Naive thymus-derived CD4-positive, alpha-beta T cell (primary cell): ENCODE data around the gene TMEM30A. TPM values are rescaled to one million over a fixed set of nuclear protein-coding genes. Genes with fewer than 3 reads are reported as not detected.

ENCODE experiments used
- ATAC-seq: fragments of 150-1000 bp; cut with Tn5 transposase; 2 replicates; pipeline ENCODE4 v1.10.0; 2021; ENCODE audit warnings: mild to moderate bottlenecking, moderate library complexity
- CTCF ChIA-PET: fragments of 350-600 bp; sonication (Branson Sonifier 250); formaldehyde crosslinking; loops from one replicate; lab custom pipeline; 2021; ENCODE audit warnings: antibody characterized with exemption; lab: Charles Lee
- POLR2A ChIA-PET: fragments of 350-600 bp; sonication (Branson Sonifier 250); formaldehyde crosslinking; loops from one replicate; lab custom pipeline; 2021; ENCODE audit warnings: antibody characterized with exemption, inconsistent platforms; lab: Charles Lee
- DNase-seq, 9 donors: peaks; one replicate each; pipeline versions ENCODE4 v3.0.0 to v3.0.0-alpha.2; 2020 to 2022; ENCODE audit warnings: mixed read lengths in 1 of 9
- H3K27ac ChIP-seq: one replicate; pipeline ENCODE4 v1.7.0; 2013; ENCODE audit warnings: mild to moderate bottlenecking, low read depth, low read length, moderate library complexity
- H3K27me3 ChIP-seq, 2 donors: one replicate each; pipeline ENCODE4 v1.7.0; 2013; ENCODE audit warnings: low read length in 2 of 2, mild to moderate bottlenecking in 2 of 2, moderate library complexity in 2 of 2; ENCODE audit not compliant: control insufficient read depth in 2 of 2, insufficient read depth in 2 of 2
- H3K36me3 ChIP-seq, 3 experiments: 1 replicate in 2 of 3; 2 replicates in 1 of 3; pipeline ENCODE4 v1.7.0; 2013; ENCODE audit warnings: low read length in 3 of 3, mild to moderate bottlenecking in 3 of 3, moderate library complexity in 1 of 3; ENCODE audit not compliant: insufficient read depth in 3 of 3, control insufficient read depth in 2 of 3
- H3K4me1 ChIP-seq, 2 donors: one replicate each; pipeline ENCODE4 v1.7.0; 2013; ENCODE audit warnings: low read length in 2 of 2, mild to moderate bottlenecking in 2 of 2, moderate library complexity in 1 of 2; ENCODE audit not compliant: control insufficient read depth in 2 of 2, insufficient read depth in 2 of 2
- H3K4me3 ChIP-seq: 2 replicates; pipeline ENCODE4 v1.7.0; 2013; ENCODE audit warnings: mild to moderate bottlenecking, low read length
- H3K9me3 ChIP-seq, 3 experiments: 1 replicate in 2 of 3; 2 replicates in 1 of 3; pipeline ENCODE4 v1.7.0; 2013; ENCODE audit warnings: low read length in 3 of 3; ENCODE audit not compliant: control insufficient read depth in 2 of 3
- H3K27ac Mint-ChIP-seq, 9 donors: one replicate each; pipeline ENCODE4 v1.8.0; 2020 to 2022; ENCODE audit warnings: mixed read lengths in 9 of 9, mild to moderate bottlenecking in 8 of 9, moderate library complexity in 5 of 9, inconsistent platforms in 2 of 9
- H3K27me3 Mint-ChIP-seq, 5 donors: one replicate each; pipeline ENCODE4 v1.8.0; 2021 to 2022; ENCODE audit warnings: mixed read lengths in 5 of 5, mild to moderate bottlenecking in 1 of 5
- H3K36me3 Mint-ChIP-seq, 5 donors: one replicate each; pipeline ENCODE4 v1.8.0; 2020 to 2022; ENCODE audit warnings: mixed read lengths in 5 of 5, mild to moderate bottlenecking in 3 of 5, inconsistent platforms in 1 of 5
- H3K4me1 Mint-ChIP-seq, 7 donors: one replicate each; pipeline ENCODE4 v1.8.0; 2020 to 2022; ENCODE audit warnings: mixed read lengths in 7 of 7, mild to moderate bottlenecking in 3 of 7, inconsistent platforms in 1 of 7
- H3K4me3 Mint-ChIP-seq, 10 donors: one replicate each; pipeline ENCODE4 v1.8.0; 2020 to 2022; ENCODE audit warnings: mild to moderate bottlenecking in 10 of 10, mixed read lengths in 10 of 10, moderate library complexity in 6 of 10, inconsistent platforms in 2 of 10
- H3K9me3 Mint-ChIP-seq, 11 donors: one replicate each; pipeline ENCODE4 v1.8.0; 2020 to 2022; ENCODE audit warnings: mixed read lengths in 11 of 11, mild to moderate bottlenecking in 4 of 11, inconsistent platforms in 1 of 11, moderate library complexity in 1 of 11
- intact Hi-C, 2 donors: fragments of 100-400 bp; cut with micrococcal nuclease; formaldehyde crosslinking; loops; one replicate each; pipeline ENCODE4 v1.15.1; 2023
- polyA plus RNA-seq, 2 donors: library from polyadenylated mRNA; unstranded; fragments of 300-500 nt; fragmentation: Illumina TruSeq; gene quantifications; one replicate each; pipeline ENCODE4 v1.2.3, GENCODE V29; 2021
- total RNA-seq, 6 experiments: library from RNA in 5 of 6; stranded (reverse) in 5 of 6; gene quantifications; 1 replicate in 5 of 6; 2 replicates in 1 of 6; pipeline ENCODE4 v1.2.3 and lab custom pipeline; 2021 to 2026

TMEM30A gene
- total and polyA plus RNA-seq, 7 experiments from 2014 or later: 26.7 to 91.4 (median 40.6) TPM

- Histone ChIP-seq H3K27me3 (no peaks in the 10 kb centered on the region), H3K9me3 (no peaks in the 10 kb centered on the region), H3K4me1 (no peaks in the 10 kb centered on the region), H3K4me3 (no peak overlapping the region), H3K27ac (no peak overlapping the region), H3K36me3 (no peaks in the 10 kb centered on the region)
- Mint-ChIP-seq H3K4me3 (peak overlapping the region in 4 of 10 donors; percentile 14 to 75 (median 38)), H3K36me3 (no peaks in the 10 kb centered on the region), H3K9me3 (no peaks in the 10 kb centered on the region), H3K4me1 (peaks cover 0 to 22% (median 9%) of the 10 kb centered on the region in 7 donors), H3K27ac (peak overlapping the region in 7 of 9 donors; percentile 13 to 87 (median 75)), H3K27me3 (peaks cover 0 to 7% (median 0%) of the 10 kb centered on the region in 5 donors)
- intact Hi-C loops: no loop called here
- POLR2A ChIA-PET: interaction anchor here (0.7 kb wide), 1 partner anchor 35 kb away, joined by 3 read pairs; no protein-coding TSS in a partner anchor
- DNase-seq (no peak), ATAC-seq (no peak)
- CTCF ChIA-PET: interaction anchor here (0.8 kb wide), 1 partner anchor 14 kb away, joined by 5 read pairs; no protein-coding TSS in a partner anchor
Measured at GRCh38 chr6:75305573-75305972, 21.0 kb upstream of the TMEM30A start.

- Mint-ChIP-seq H3K27me3 (peaks cover 0 to 7% (median 0%) of the 10 kb centered on the region in 5 donors), H3K4me3 (no peak overlapping the region), H3K27ac (no peak overlapping the region), H3K4me1 (peaks cover 2 to 17% (median 6%) of the 10 kb centered on the region in 7 donors), H3K9me3 (no peaks in the 10 kb centered on the region), H3K36me3 (no peaks in the 10 kb centered on the region)
- intact Hi-C loops: no loop called here
- Histone ChIP-seq H3K36me3 (no peaks in the 10 kb centered on the region), H3K27me3 (no peaks in the 10 kb centered on the region), H3K4me1 (no peaks in the 10 kb centered on the region), H3K9me3 (no peaks in the 10 kb centered on the region), H3K27ac (no peak overlapping the region), H3K4me3 (no peak overlapping the region)
- DNase-seq (no peak), ATAC-seq (no peak)
- CTCF ChIA-PET: no interaction called here
- POLR2A ChIA-PET: no interaction called here
Measured at GRCh38 chr6:75302280-75302679, 17.7 kb upstream of the TMEM30A start.

- H3K4me3 ChIP-seq: no peak overlapping the region
- H3K36me3 Mint-ChIP-seq: no peaks in the 10 kb centered on the region
- CTCF ChIA-PET: no interaction called here
- no peak overlapping the region for H3K27ac Mint-ChIP-seq
- peaks cover 0 to 7% (median 0%) of the 10 kb centered on the region in 5 donors for H3K27me3 Mint-ChIP-seq
- H3K36me3 ChIP-seq: no peaks in the 10 kb centered on the region
- no peak for DNase-seq
- no peak overlapping the region for H3K27ac ChIP-seq
- POLR2A ChIA-PET: no interaction called here
- H3K9me3 Mint-ChIP-seq: no peaks in the 10 kb centered on the region
- no peak for ATAC-seq
- peaks cover 2 to 9% (median 6%) of the 10 kb centered on the region in 7 donors for H3K4me1 Mint-ChIP-seq
- intact Hi-C loops: no loop called here
- H3K9me3 ChIP-seq: no peaks in the 10 kb centered on the region
- no peaks in the 10 kb centered on the region for H3K4me1 ChIP-seq
- H3K4me3 Mint-ChIP-seq: no peak overlapping the region
- H3K27me3 ChIP-seq: no peaks in the 10 kb centered on the region
Measured at GRCh38 chr6:75301537-75301936, 16.9 kb upstream of the TMEM30A start.

GRCh38 chr6:75301088-75301487 lies 16.5 kb upstream of the TMEM30A start:
- no peak overlapping the region for H3K27ac Mint-ChIP-seq
- intact Hi-C loops: no loop called here
- H3K9me3 Mint-ChIP-seq: no peaks in the 10 kb centered on the region
- POLR2A ChIA-PET: no interaction called here
- no peak overlapping the region for H3K4me3 ChIP-seq
- H3K4me1 ChIP-seq: no peaks in the 10 kb centered on the region
- H3K36me3 Mint-ChIP-seq: no peaks in the 10 kb centered on the region
- no peaks in the 10 kb centered on the region for H3K36me3 ChIP-seq
- peaks cover 0 to 7% (median 0%) of the 10 kb centered on the region in 5 donors for H3K27me3 Mint-ChIP-seq
- CTCF ChIA-PET: no interaction called here
- DNase-seq (no peak), ATAC-seq (no peak)
- no peak overlapping the region for H3K4me3 Mint-ChIP-seq
- H3K27ac ChIP-seq: no peak overlapping the region
- H3K9me3 ChIP-seq: no peaks in the 10 kb centered on the region
- H3K27me3 ChIP-seq: no peaks in the 10 kb centered on the region
- peaks cover 2 to 5% (median 4%) of the 10 kb centered on the region in 7 donors for H3K4me1 Mint-ChIP-seq

GRCh38 chr6:75300531-75300855 lies 15.9 kb upstream of the TMEM30A start:
- ATAC-seq: no peak
- Histone ChIP-seq H3K9me3 (no peaks in the 10 kb centered on the region), H3K4me3 (no peak overlapping the region), H3K27me3 (no peaks in the 10 kb centered on the region), H3K36me3 (no peaks in the 10 kb centered on the region), H3K4me1 (no peaks in the 10 kb centered on the region), H3K27ac (no peak overlapping the region)
- no peak for DNase-seq
- Mint-ChIP-seq H3K9me3 (no peaks in the 10 kb centered on the region), H3K36me3 (no peaks in the 10 kb centered on the region), H3K27me3 (peaks cover 0 to 7% (median 0%) of the 10 kb centered on the region in 5 donors), H3K4me3 (no peak overlapping the region), H3K4me1 (peaks cover 0 to 2% (median 0%) of the 10 kb centered on the region in 7 donors), H3K27ac (no peak overlapping the region)
- intact Hi-C loops: no loop called here
- ChIA-PET POLR2A (no interaction called here), CTCF (no interaction called here)

- Mint-ChIP-seq H3K27me3 (peaks cover 0 to 7% (median 0%) of the 10 kb centered on the region in 5 donors), H3K36me3 (no peaks in the 10 kb centered on the region), H3K4me1 (peaks cover 0 to 2% (median 0%) of the 10 kb centered on the region in 7 donors), H3K4me3 (no peak overlapping the region), H3K9me3 (no peaks in the 10 kb centered on the region), H3K27ac (no peak overlapping the region)
- H3K4me3 ChIP-seq: no peak overlapping the region
- ChIA-PET CTCF (no interaction called here), POLR2A (no interaction called here)
- no peaks in the 10 kb centered on the region for H3K27me3 ChIP-seq
- DNase-seq (no peak), ATAC-seq (no peak)
- intact Hi-C loops: no loop called here
- H3K27ac ChIP-seq: no peak overlapping the region
- no peaks in the 10 kb centered on the region for H3K36me3 ChIP-seq
- H3K4me1 ChIP-seq: no peaks in the 10 kb centered on the region
- H3K9me3 ChIP-seq: no peaks in the 10 kb centered on the region
Measured at GRCh38 chr6:75299801-75300530, 15.4 kb upstream of the TMEM30A start.
